GM19463 (cell line): ENCODE results near the gene EXOSC3.
A peak's percentile ranks its signal among the peaks of the same experiment; 100 is the strongest.
"Not testable (repeated sequence)": the region's sequence is repeated elsewhere in the genome, so short reads cannot be mapped to it uniquely, and the experiment has no call there.

ENCODE experiments used
- ATAC-seq: cut with Tn5 transposase; IDR thresholded peaks from one replicate; pipeline ENCODE4 v1.9.1; 2021; ENCODE audit warnings: mild to moderate bottlenecking, moderate library complexity; ENCODE audit not compliant: unreplicated experiment

EXOSC3 gene

GRCh38 chr9:37776328-37776727, 8.5 kb downstream of the EXOSC3 start:
- ATAC-seq: no peak

- no peak for ATAC-seq
Observed at GRCh38 chr9:37775216-37775919, 9.5 kb downstream of the EXOSC3 start.

- ATAC-seq: no peak
Observed at GRCh38 chr9:37769995-37770394, 14.9 kb downstream of the EXOSC3 start.

GRCh38 chr9:37769306-37769705, 15.6 kb downstream of the EXOSC3 start:
- ATAC-seq: no peak

GRCh38 chr9:37765263-37765662, 19.6 kb downstream of the EXOSC3 start:
- ATAC-seq: not testable (repeated sequence)

- ATAC-seq: no peak
Observed at GRCh38 chr9:37761511-37761910, 23.4 kb downstream of the EXOSC3 start.

GRCh38 chr9:37760416-37761161, 24.3 kb downstream of the EXOSC3 start:
- ATAC-seq: no peak

- no peak for ATAC-seq
Observed at GRCh38 chr9:37758747-37759146, 26.1 kb downstream of the EXOSC3 start.

GRCh38 chr9:37753489-37754190, 31.2 kb downstream of the EXOSC3 start, which contains the start of gene TRMT10B:
Gene TRMT10B, plus strand, starts transcription at chr9:37753805. Its CDS starts 8,127 bp downstream, at chr9:37761932.
- peak; percentile 98 for ATAC-seq

- no peak for ATAC-seq
Observed at GRCh38 chr9:37752642-37753488, 32.0 kb downstream of the EXOSC3 start.

GRCh38 chr9:37752112-37752511, 32.8 kb downstream of the EXOSC3 start:
- not testable (repeated sequence) for ATAC-seq

GRCh38 chr9:37751704-37752103, 33.2 kb downstream of the EXOSC3 start:
- ATAC-seq: not testable (repeated sequence)

- ATAC-seq: no peak
Observed at GRCh38 chr9:37751186-37751585, 33.7 kb downstream of the EXOSC3 start.

GRCh38 chr9:37749129-37749528, 35.7 kb downstream of the EXOSC3 start:
- ATAC-seq: no peak

- ATAC-seq: peak; percentile 77
Observed at GRCh38 chr9:37747271-37747753, 37.6 kb downstream of the EXOSC3 start.

GRCh38 chr9:37746448-37747270, 38.2 kb downstream of the EXOSC3 start:
- ATAC-seq: no peak

GRCh38 chr9:37745970-37746369, 38.9 kb downstream of the EXOSC3 start:
- ATAC-seq: no peak

GRCh38 chr9:37740631-37741328, 44.1 kb downstream of the EXOSC3 start:
- ATAC-seq: no peak

- no peak for ATAC-seq
Observed at GRCh38 chr9:37740128-37740527, 44.7 kb downstream of the EXOSC3 start.
